ENCODE results near the gene MAN1C1. TPM values are rescaled to one million over a fixed set of nuclear protein-coding genes. Genes with fewer than 3 reads are reported as not detected.

The MAN1C1 gene
- total and polyA plus RNA-seq, 9 of the 15 experiments (the other 6 are each of a cell fraction or from before 2014, with no cell fraction given): 0.04 to 0.44 (median 0.10) TPM; not detected in 3

DNA sequence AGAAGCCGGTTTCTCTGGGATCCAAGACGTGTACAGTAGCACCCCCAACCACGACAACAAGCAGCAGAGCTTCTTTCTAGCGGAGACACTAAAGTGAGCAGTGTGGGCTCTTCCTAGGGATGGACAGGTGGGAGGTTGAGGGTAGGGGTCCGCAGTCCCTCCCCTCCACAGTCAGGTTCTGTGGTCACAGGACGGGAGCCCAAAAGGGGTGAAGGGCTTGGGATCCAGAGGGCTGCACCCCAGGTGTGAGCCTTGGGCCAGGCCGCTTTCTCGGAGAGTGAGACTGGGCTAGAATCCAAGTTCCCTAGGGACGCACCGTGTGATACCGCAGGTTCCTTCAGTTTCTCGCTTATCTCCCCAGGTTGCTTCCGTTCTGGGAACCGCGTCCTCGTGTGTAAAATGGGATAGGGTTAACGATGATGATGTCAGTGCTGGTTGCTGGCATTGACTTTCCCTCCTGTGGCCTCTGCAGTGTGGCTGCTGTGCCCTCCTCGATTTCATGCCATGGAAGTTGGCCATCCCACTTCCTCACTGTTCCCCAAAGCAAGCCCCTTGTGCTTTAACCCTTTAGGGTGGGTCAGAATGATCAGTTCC lies 166.1 kb downstream of the MAN1C1 start (continued):
- peak; percentile 90 for TF ChIP-seq TEAD4 (IDR thresholded peaks at IDR 0.05; ENCODE audit: low read length)
- TF ChIP-seq TEAD4 (CRISPR knock-in tag; IDR thresholded peaks at IDR 0.05; ENCODE audit: borderline replicate concordance): no peak
- no peak for TF ChIP-seq CC2D1A (IDR thresholded peaks at IDR 0.05)
- no peak for TF ChIP-seq GTF2F1 (IDR thresholded peaks at IDR 0.05; ENCODE audit: low read depth, low read length)
- no peak for TF ChIP-seq YBX1 (IDR thresholded peaks at IDR 0.05)
- TF ChIP-seq SAP30 (IDR thresholded peaks at IDR 0.05; ENCODE audit: borderline replicate concordance, insufficient read depth, low read depth, low read length, poor library complexity, severe bottlenecking): no peak
- TF ChIP-seq TARDBP (IDR thresholded peaks at IDR 0.05): peak; percentile 19; the same call in 1 of the 2 replicates
- TF ChIP-seq BRF2 (IDR thresholded peaks at IDR 0.05; ENCODE audit: borderline replicate concordance, insufficient read depth, insufficient read length): no peak
- no peak for TF ChIP-seq SIN3A (IDR thresholded peaks at IDR 0.05; ENCODE audit: borderline replicate concordance in 2 of 2, control insufficient read depth in 1 of 2, low read depth in 2 of 2, low read length in 2 of 2)
- TF ChIP-seq CBX2 (IDR thresholded peaks at IDR 0.05; ENCODE audit: insufficient read depth, low read length, poor library complexity, severe bottlenecking): no peak
- TF ChIP-seq ELF4 (CRISPR knock-in tag; IDR thresholded peaks at IDR 0.05): no peak
- TF ChIP-seq ZNF217 (CRISPR knock-in tag; IDR thresholded peaks at IDR 0.05): no peak
- no peak for TF ChIP-seq TRIM25 (IDR thresholded peaks at IDR 0.05; ENCODE audit: borderline replicate concordance)
- no peak for TF ChIP-seq SMAD1 (IDR thresholded peaks at IDR 0.05; ENCODE audit: low read depth, low read length, partially characterized antibody)
- TF ChIP-seq GATAD2B (IDR thresholded peaks at IDR 0.05; ENCODE audit: borderline replicate concordance): no peak
- TF ChIP-seq, protein P1, sequence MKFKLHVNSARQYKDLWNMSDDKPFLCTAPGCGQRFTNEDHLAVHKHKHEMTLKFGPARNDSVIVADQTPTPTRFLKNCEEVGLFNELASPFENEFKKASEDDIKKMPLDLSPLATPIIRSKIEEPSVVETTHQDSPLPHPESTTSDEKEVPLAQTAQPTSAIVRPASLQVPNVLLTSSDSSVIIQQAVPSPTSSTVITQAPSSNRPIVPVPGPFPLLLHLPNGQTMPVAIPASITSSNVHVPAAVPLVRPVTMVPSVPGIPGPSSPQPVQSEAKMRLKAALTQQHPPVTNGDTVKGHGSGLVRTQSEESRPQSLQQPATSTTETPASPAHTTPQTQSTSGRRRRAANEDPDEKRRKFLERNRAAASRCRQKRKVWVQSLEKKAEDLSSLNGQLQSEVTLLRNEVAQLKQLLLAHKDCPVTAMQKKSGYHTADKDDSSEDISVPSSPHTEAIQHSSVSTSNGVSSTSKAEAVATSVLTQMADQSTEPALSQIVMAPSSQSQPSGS (CRISPR knock-in tag; IDR thresholded peaks at IDR 0.05): no peak
- no peak for TF ChIP-seq ZNF282 (CRISPR knock-in tag; IDR thresholded peaks at IDR 0.05)
- TF ChIP-seq HDAC2 (IDR thresholded peaks at IDR 0.05): peak; percentile 82
- TF ChIP-seq ZNF444 (CRISPR knock-in tag; IDR thresholded peaks at IDR 0.05): no peak
- no peak for TF ChIP-seq TSC22D4 (tag; IDR thresholded peaks at IDR 0.05)
- no peak for TF ChIP-seq STAG1 (CRISPR knock-in tag; IDR thresholded peaks at IDR 0.05; ENCODE audit: borderline replicate concordance)
- TF ChIP-seq ILF3 (IDR thresholded peaks at IDR 0.05; ENCODE audit: borderline replicate concordance): no peak
- TF ChIP-seq NRF1 (conservative IDR thresholded peaks at IDR 0.05 in 1 of 2, IDR thresholded peaks at IDR 0.05 in 1 of 2): no peak; a peak in 1 of 4 replicates
- no peak for TF ChIP-seq MCM5 (IDR thresholded peaks at IDR 0.05; ENCODE audit: low read depth)
- TF ChIP-seq RFX5 (IDR thresholded peaks at IDR 0.05; ENCODE audit: low read depth, low read length): no peak
- peak; percentile 88 for TF ChIP-seq DPF2 (IDR thresholded peaks at IDR 0.05)
- TF ChIP-seq SMAD3 (CRISPR knock-in tag; conservative IDR thresholded peaks at IDR 0.05): no peak
